Neural progenitor cell (in vitro differentiated cells): ENCODE data around the gene RHO. TPM values are rescaled to one million over a fixed set of nuclear protein-coding genes. Genes with fewer than 3 reads are reported as not detected.

Source experiments
- DNase-seq: peaks from one replicate; pipeline ENCODE4 v3.0.0-alpha.2; 2016; ENCODE audit warnings: low spot score
- H2AFZ ChIP-seq: fragments of 200-600 bp; sonication (generic); replicated peaks from 2 replicates; pipeline ENCODE4 v1.6.1; 2016; ENCODE audit warnings: antibody characterized with exemption
- H3F3A ChIP-seq: fragments of 200-600 bp; sonication (generic); 2 replicates; pipeline ENCODE4 v1.6.1; 2016; ENCODE audit warnings: antibody characterized with exemption, low read depth
- H3K27ac ChIP-seq: fragments of 200-600 bp; sonication (generic); 2 replicates; pipeline ENCODE4 v1.5.1; 2016; ENCODE audit warnings: mild to moderate bottlenecking
- H3K27me3 ChIP-seq: fragments of 200-600 bp; sonication (generic); 2 replicates; pipeline ENCODE4 v1.6.1; 2016; ENCODE audit warnings: mild to moderate bottlenecking, moderate library complexity
- H3K36me3 ChIP-seq: fragments of 200-600 bp; sonication (generic); 2 replicates; pipeline ENCODE4 v1.5.1; 2016
- H3K4me1 ChIP-seq: fragments of 200-600 bp; sonication (generic); 2 replicates; pipeline ENCODE4 v1.6.1; 2016; ENCODE audit warnings: mixed run types
- H3K4me2 ChIP-seq: fragments of 200-600 bp; sonication (generic); 2 replicates; pipeline ENCODE4 v1.6.1; 2016
- H3K4me3 ChIP-seq: fragments of 200-600 bp; sonication (generic); 2 replicates; pipeline ENCODE4 v1.5.1; 2016
- H3K79me2 ChIP-seq: fragments of 200-600 bp; sonication (generic); 2 replicates; pipeline ENCODE4 v1.6.1; 2016; ENCODE audit warnings: low read depth
- H3K9ac ChIP-seq: fragments of 200-600 bp; sonication (generic); 2 replicates; pipeline ENCODE4 v1.6.1; 2016
- H3K9me3 ChIP-seq: fragments of 200-600 bp; sonication (generic); 2 replicates; pipeline ENCODE4 v1.5.1; 2016; ENCODE audit warnings: low read depth
- H4K20me1 ChIP-seq: fragments of 200-600 bp; sonication (generic); 2 replicates; pipeline ENCODE4 v1.6.1; 2016; ENCODE audit warnings: low read depth
- H3K27ac Mint-ChIP-seq: 3 replicates; pipeline ENCODE4 v1.8.0; 2021; ENCODE audit warnings: mixed read lengths
- H3K27me3 Mint-ChIP-seq: 2 replicates; pipeline ENCODE4 v1.8.0; 2022; ENCODE audit warnings: low read depth, mild to moderate bottlenecking, inconsistent platforms, moderate library complexity, mixed read lengths; ENCODE audit not compliant: insufficient read depth
- H3K36me3 Mint-ChIP-seq: 3 replicates; pipeline ENCODE4 v1.8.0; 2021; ENCODE audit warnings: mixed read lengths
- H3K4me1 Mint-ChIP-seq: 3 replicates; pipeline ENCODE4 v1.8.0; 2021; ENCODE audit warnings: mixed read lengths
- H3K4me3 Mint-ChIP-seq: 3 replicates; pipeline ENCODE4 v1.8.0; 2021; ENCODE audit warnings: mild to moderate bottlenecking, moderate library complexity, mixed read lengths
- H3K9me3 Mint-ChIP-seq: 3 replicates; pipeline ENCODE4 v1.8.0; 2020; ENCODE audit warnings: mixed read lengths
- EZH2 ChIP-seq: fragments of 200-600 bp; sonication (generic); IDR thresholded peaks from 2 replicates; pipeline ENCODE4 v1.6.1; 2017; ENCODE audit warnings: antibody characterized with exemption, mild to moderate bottlenecking, moderate library complexity
- EZH2phosphoT487 ChIP-seq: fragments of 200-600 bp; sonication (generic); IDR thresholded peaks from 2 replicates; pipeline ENCODE4 v1.6.1; 2017; ENCODE audit warnings: antibody characterized with exemption
- total RNA-seq: library from RNA; depleted of rRNA; stranded (reverse); fragments of >200 nt; gene quantifications from 2 replicates; pipeline ENCODE4 v1.2.3, GENCODE V29; 2015; ENCODE audit warnings: low replicate concordance
- TF ChIP-seq, protein P1 (sequence below): fragments of 200-600 bp; sonication (generic); IDR thresholded peaks from 2 replicates; pipeline ENCODE4 v1.5.1; 2017; ENCODE audit warnings: antibody characterized with exemption, mild to moderate bottlenecking

Gene RHO
- total RNA-seq, 1 donor from 2014 or later, result not detected

- Mint-ChIP-seq H3K4me1 (peaks cover 33% of the 10 kb centered on the region), H3K27ac (peak overlapping the region; percentile 72), H3K4me3 (no peak overlapping the region), H3K9me3 (no peaks in the 10 kb centered on the region), H3K27me3 (peaks cover 6% of the 10 kb centered on the region), H3K36me3 (no peaks in the 10 kb centered on the region)
- Histone ChIP-seq H3K27ac (no peak overlapping the region), H3K9me3 (no peaks in the 10 kb centered on the region), H3K9ac (no peak overlapping the region), H3K4me1 (peaks cover 26% of the 10 kb centered on the region), H3K4me3 (no peak overlapping the region), H2AFZ (no peak overlapping the region), H3K4me2 (peak overlapping the region; percentile 24), H3K36me3 (no peaks in the 10 kb centered on the region), H3F3A (peaks cover 9% of the 10 kb centered on the region), H3K79me2 (no peaks in the 10 kb centered on the region), H3K27me3 (no peaks in the 10 kb centered on the region), H4K20me1 (no peaks in the 10 kb centered on the region)
- TF ChIP-seq, protein P1, sequence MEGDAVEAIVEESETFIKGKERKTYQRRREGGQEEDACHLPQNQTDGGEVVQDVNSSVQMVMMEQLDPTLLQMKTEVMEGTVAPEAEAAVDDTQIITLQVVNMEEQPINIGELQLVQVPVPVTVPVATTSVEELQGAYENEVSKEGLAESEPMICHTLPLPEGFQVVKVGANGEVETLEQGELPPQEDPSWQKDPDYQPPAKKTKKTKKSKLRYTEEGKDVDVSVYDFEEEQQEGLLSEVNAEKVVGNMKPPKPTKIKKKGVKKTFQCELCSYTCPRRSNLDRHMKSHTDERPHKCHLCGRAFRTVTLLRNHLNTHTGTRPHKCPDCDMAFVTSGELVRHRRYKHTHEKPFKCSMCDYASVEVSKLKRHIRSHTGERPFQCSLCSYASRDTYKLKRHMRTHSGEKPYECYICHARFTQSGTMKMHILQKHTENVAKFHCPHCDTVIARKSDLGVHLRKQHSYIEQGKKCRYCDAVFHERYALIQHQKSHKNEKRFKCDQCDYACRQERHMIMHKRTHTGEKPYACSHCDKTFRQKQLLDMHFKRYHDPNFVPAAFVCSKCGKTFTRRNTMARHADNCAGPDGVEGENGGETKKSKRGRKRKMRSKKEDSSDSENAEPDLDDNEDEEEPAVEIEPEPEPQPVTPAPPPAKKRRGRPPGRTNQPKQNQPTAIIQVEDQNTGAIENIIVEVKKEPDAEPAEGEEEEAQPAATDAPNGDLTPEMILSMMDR, result no peak
- peak; percentile 51 for DNase-seq
Measured at GRCh38 chr3:129526121-129526900, 2.1 kb upstream of the RHO start.

- no peaks in the 10 kb centered on the region for H3K36me3 Mint-ChIP-seq
- peak overlapping the region; percentile 62 for H3K27ac Mint-ChIP-seq
- Histone ChIP-seq H3K4me2 (no peak overlapping the region), H4K20me1 (no peaks in the 10 kb centered on the region), H3K9me3 (no peaks in the 10 kb centered on the region), H3K79me2 (no peaks in the 10 kb centered on the region), H3K4me3 (no peak overlapping the region), H3K36me3 (no peaks in the 10 kb centered on the region), H3K27me3 (no peaks in the 10 kb centered on the region), H3K9ac (no peak overlapping the region), H3K4me1 (peaks cover 26% of the 10 kb centered on the region), H3F3A (peaks cover 5% of the 10 kb centered on the region), H2AFZ (no peak overlapping the region), H3K27ac (no peak overlapping the region)
- peaks cover 6% of the 10 kb centered on the region for H3K27me3 Mint-ChIP-seq
- DNase-seq, result no peak
- TF ChIP-seq, protein P1, result no peak
- TF ChIP-seq EZH2 (no peak), EZH2phosphoT487 (no peak)
- H3K9me3 Mint-ChIP-seq, result peaks cover 2% of the 10 kb centered on the region
- H3K4me3 Mint-ChIP-seq, result no peak overlapping the region
- H3K4me1 Mint-ChIP-seq, result peaks cover 31% of the 10 kb centered on the region
Measured at GRCh38 chr3:129527262-129527661, 1.2 kb upstream of the RHO start.

- no peak overlapping the region for H3K9ac ChIP-seq
- H3K27ac Mint-ChIP-seq, result peak overlapping the region; percentile 60
- no peaks in the 10 kb centered on the region for H3K27me3 ChIP-seq
- H3K79me2 ChIP-seq, result no peaks in the 10 kb centered on the region
- no peak for TF ChIP-seq EZH2
- peaks cover 2% of the 10 kb centered on the region for H3K9me3 Mint-ChIP-seq
- peaks cover 5% of the 10 kb centered on the region for H3F3A ChIP-seq
- peaks cover 10% of the 10 kb centered on the region for H3K27me3 Mint-ChIP-seq
- peaks cover 34% of the 10 kb centered on the region for H3K4me1 Mint-ChIP-seq
- peak overlapping the region; percentile 27 for H3K4me2 ChIP-seq
- H3K4me3 Mint-ChIP-seq, result no peak overlapping the region
- peaks cover 26% of the 10 kb centered on the region for H3K4me1 ChIP-seq
- H4K20me1 ChIP-seq, result no peaks in the 10 kb centered on the region
- H3K36me3 ChIP-seq, result no peaks in the 10 kb centered on the region
- no peak overlapping the region for H3K27ac ChIP-seq
- no peaks in the 10 kb centered on the region for H3K36me3 Mint-ChIP-seq
- DNase-seq, result no peak
- H2AFZ ChIP-seq, result peak overlapping the region; percentile 5
- no peak overlapping the region for H3K4me3 ChIP-seq
- no peaks in the 10 kb centered on the region for H3K9me3 ChIP-seq
Measured at GRCh38 chr3:129529436-129530210, 1.2 kb downstream of the RHO start.
